ENCODE results near the gene PRR12. TPM values are rescaled to one million over a fixed set of nuclear protein-coding genes. Genes with fewer than 3 reads are reported as not detected.

The PRR12 gene
- total RNA-seq, 4 donors from 2014 or later: 13.5 to 39.6 (median 28.1) TPM

GRCh38 chr19:49573425-49573824 is 17.6 kb upstream of the PRR12 start:
- no peaks in the 10 kb centered on the region for H3K9me3 ChIP-seq
- DNase-seq: no peak
- TF ChIP-seq, protein P1, sequence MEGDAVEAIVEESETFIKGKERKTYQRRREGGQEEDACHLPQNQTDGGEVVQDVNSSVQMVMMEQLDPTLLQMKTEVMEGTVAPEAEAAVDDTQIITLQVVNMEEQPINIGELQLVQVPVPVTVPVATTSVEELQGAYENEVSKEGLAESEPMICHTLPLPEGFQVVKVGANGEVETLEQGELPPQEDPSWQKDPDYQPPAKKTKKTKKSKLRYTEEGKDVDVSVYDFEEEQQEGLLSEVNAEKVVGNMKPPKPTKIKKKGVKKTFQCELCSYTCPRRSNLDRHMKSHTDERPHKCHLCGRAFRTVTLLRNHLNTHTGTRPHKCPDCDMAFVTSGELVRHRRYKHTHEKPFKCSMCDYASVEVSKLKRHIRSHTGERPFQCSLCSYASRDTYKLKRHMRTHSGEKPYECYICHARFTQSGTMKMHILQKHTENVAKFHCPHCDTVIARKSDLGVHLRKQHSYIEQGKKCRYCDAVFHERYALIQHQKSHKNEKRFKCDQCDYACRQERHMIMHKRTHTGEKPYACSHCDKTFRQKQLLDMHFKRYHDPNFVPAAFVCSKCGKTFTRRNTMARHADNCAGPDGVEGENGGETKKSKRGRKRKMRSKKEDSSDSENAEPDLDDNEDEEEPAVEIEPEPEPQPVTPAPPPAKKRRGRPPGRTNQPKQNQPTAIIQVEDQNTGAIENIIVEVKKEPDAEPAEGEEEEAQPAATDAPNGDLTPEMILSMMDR (IDR thresholded peaks at IDR 0.05): no peak
- no peak for TF ChIP-seq POLR2A (IDR thresholded peaks at IDR 0.05)

DNA sequence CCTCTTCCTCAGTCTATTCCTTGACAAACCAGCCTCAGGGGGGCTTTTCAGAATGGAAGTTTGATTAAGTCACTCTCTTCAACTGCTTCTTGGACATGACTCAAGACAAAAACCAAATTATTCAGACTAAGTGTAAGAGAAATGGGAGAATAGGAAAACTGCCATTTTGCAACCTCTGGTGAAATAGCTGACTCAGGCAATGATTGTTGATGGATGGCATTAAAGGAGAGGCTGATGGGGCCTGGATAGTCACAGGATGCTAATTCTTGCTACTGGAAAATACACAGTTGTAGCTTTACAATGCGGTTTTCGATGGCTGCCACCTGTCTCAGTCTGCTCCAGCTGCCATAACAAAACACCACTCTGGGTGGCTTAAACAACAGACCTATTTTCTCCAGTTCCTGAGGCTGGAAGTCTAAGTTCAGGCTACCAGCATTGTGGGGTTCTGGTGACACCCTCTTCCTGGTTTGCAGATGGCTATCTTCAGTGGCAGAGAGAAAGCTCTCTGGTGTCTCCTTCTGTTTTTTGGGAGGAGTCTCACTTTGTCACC is 16.7 kb upstream of the PRR12 start:
- Histone ChIP-seq H3K27ac (no peak overlapping the region), H3K4me1 (peaks cover 0 to 31% (median 4%) of the 10 kb centered on the region in 4 donors), H3K27me3 (no peaks in the 10 kb centered on the region), H3K36me3 (peaks cover 0 to 31% (median 0%) of the 10 kb centered on the region in 3 donors), H3K4me3 (no peak overlapping the region), H3K9me3 (no peaks in the 10 kb centered on the region)
- TF ChIP-seq POLR2A (IDR thresholded peaks at IDR 0.05): no peak
- TF ChIP-seq, protein P1 (IDR thresholded peaks at IDR 0.05): no peak
- DNase-seq: no peak

More at GRCh38 chr19:49573425-49573824, 17.6 kb upstream of the PRR12 start:
- Histone ChIP-seq H3K4me1 (peaks cover 0 to 31% (median 3%) of the 10 kb centered on the region in 4 donors), H3K27ac (no peak overlapping the region), H3K4me3 (no peak overlapping the region), H3K36me3 (peaks cover 0 to 31% (median 0%) of the 10 kb centered on the region in 3 donors), H3K27me3 (no peaks in the 10 kb centered on the region)

- no peak for DNase-seq
- Histone ChIP-seq H3K36me3 (peaks cover 0 to 20% (median 0%) of the 10 kb centered on the region in 3 donors), H3K27me3 (no peaks in the 10 kb centered on the region), H3K4me1 (peaks cover 0 to 14% (median 5%) of the 10 kb centered on the region in 4 donors), H3K27ac (no peak overlapping the region), H3K9me3 (no peaks in the 10 kb centered on the region), H3K4me3 (peak overlapping the region in 2 of 4 donors; percentile 75 to 76)
- TF ChIP-seq, protein P1 (IDR thresholded peaks at IDR 0.05): no peak
- TF ChIP-seq POLR2A (IDR thresholded peaks at IDR 0.05): no peak
Measured at GRCh38 chr19:49579193-49579592, 11.8 kb upstream of the PRR12 start.

- TF ChIP-seq, protein P1 (IDR thresholded peaks at IDR 0.05): no peak
- no peak for TF ChIP-seq POLR2A (IDR thresholded peaks at IDR 0.05)
- Histone ChIP-seq H3K4me3 (peak overlapping the region; percentile 47 to 76 (median 64)), H3K9me3 (no peaks in the 10 kb centered on the region), H3K27ac (peak overlapping the region; percentile 62 to 82 (median 78)), H3K27me3 (no peaks in the 10 kb centered on the region), H3K36me3 (peaks cover 0 to 15% (median 0%) of the 10 kb centered on the region in 3 donors), H3K4me1 (peaks cover 0 to 14% (median 5%) of the 10 kb centered on the region in 4 donors)
- no peak for DNase-seq
Measured at GRCh38 chr19:49579947-49580263, 11.1 kb upstream of the PRR12 start.

DNA sequence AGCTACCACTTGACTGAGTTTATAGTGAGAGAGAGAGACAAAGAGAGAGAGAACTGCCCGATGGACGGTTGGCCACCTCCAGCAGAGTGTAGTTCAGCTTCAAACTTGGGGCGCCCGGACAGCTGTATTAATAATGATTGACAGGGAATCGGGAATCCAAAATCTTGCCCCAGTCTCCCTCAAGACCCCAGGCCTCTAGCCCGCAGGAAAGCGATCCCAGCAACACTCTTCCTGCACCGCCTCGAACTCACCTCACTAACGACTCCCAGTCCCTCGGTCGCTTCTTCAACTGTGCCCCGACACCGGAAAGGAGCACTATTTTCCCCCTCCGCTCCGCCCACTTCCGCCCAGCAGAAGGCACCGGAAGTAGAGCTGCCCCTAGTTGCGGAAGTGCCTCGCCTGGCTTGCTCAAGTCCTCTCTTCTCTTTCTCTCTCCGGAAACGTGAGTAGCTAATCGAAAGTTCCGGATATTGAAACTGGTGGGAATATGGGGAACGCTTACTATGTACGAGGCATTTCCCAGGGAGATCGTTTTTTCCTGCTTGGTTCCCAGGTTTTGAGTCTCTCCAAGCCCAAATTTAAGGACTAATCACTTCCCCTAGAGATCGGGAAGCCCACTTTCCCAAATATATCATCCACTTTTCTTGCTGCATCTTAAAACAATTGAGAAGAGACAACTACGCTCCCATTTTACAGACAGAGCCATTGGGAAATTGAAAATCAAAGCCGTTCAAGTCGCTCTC is 10.5 kb upstream of the PRR12 start, which contains the start of gene NOSIP:
Gene NOSIP (minus strand): TSS at position 293 of the 743 bp plus-strand sequence. CDS start 19,865 bp downstream, outside the sequence.
- DNase-seq: peak; percentile 96 to 98 (median 96)
- Histone ChIP-seq H3K4me3 (peak within 1 kb of the TSS; percentile 47 to 76 (median 64)), H3K36me3 (peaks cover 0 to 11% (median 0%) of the 10 kb centered on the region in 3 donors), H3K4me1 (peaks cover 0 to 14% (median 5%) of the 10 kb centered on the region in 4 donors), H3K9me3 (no peaks in the 10 kb centered on the region), H3K27me3 (no peaks in the 10 kb centered on the region), H3K27ac (peak within 1 kb of the TSS; percentile 62 to 82 (median 78))
- TF ChIP-seq, protein P1 (IDR thresholded peaks at IDR 0.05): no peak
- peak; percentile 92 to 95 for TF ChIP-seq POLR2A (IDR thresholded peaks at IDR 0.05)

Data from Peyer's patch (tissue), 4 donors.